NCI-H2107 (cell line): Measurements from ENCODE around the gene C14orf93.
"Not testable (repeated sequence)": the region's sequence is repeated elsewhere in the genome, so short reads cannot be mapped to it uniquely, and the experiment has no call there.

ENCODE experiments used
- DNase-seq: peaks from one replicate; lab custom pipeline; 2025; lab: John Stamatoyannopoulos, UW

Gene C14orf93

GRCh38 chr14:23021434-23021833, 11.5 kb upstream of the C14orf93 start:
- no peak for DNase-seq

- DNase-seq, result no peak
These were observed 10.5 kb upstream of the C14orf93 start for GRCh38 chr14:23020143-23021128.

- DNase-seq, result no peak
These were observed 8.2 kb upstream of the C14orf93 start for GRCh38 chr14:23018107-23018506.

DNA sequence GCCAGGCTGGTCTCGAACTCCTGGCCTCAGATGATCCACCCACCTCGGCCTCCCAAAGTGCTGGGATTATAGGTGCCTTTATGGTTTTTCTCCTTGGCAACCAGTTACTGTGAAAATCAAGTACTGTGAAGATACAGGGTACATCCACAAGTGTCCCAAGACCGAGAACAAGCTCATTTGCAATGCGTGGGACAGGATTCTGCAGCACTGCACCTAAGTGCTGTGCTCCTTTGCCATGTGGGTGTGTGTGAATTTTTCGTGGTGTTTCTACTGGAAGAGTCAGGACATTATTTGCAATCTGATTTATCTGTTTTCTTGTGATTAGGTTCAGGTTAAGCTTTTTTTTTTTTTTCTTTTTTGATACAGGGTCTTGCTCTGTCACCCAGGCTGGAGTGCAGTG, 7.1 kb upstream of the C14orf93 start:
- DNase-seq, result no peak

DNA sequence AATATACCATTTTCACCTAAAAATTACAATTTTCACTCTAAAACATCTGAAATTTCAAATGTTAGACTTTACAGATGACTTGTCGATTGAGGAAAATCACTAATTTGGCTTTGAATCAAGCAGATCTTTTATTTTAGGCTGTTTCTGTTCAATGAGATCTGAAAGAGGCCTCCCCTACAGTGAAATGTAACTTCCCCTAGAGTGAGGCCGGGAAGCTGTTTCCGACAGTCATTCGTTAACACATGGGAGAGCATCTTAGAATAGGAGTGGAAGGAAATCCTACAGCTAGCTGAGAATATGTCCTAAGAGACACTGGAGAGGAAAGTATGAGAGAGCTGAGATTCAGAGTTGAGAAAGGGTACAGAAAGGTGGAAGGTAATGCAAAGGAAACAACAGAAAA, 5.7 kb upstream of the C14orf93 start:
- no peak for DNase-seq

DNA sequence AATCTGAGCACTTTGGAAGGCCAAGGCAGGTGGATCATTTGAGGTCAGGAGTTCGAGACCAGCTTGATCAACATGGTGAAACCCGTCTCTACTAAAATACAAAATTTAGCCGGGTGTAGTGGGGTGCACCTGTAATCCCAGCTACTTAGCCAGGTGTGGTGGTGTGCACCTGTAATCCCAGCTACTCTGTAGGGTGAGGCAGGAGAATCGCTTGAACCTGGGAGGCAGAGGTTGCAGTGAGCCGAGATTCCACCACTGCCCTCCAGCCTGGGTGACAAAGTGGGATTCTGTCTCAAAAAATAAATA, 3.8 kb upstream of the C14orf93 start:
- DNase-seq, result not testable (repeated sequence)

- no peak for DNase-seq
These were observed 3.3 kb upstream of the C14orf93 start for GRCh38 chr14:23013054-23013748.

- no peak for DNase-seq
These were observed 432 bp downstream of the C14orf93 start for GRCh38 chr14:23009483-23009938.

DNA sequence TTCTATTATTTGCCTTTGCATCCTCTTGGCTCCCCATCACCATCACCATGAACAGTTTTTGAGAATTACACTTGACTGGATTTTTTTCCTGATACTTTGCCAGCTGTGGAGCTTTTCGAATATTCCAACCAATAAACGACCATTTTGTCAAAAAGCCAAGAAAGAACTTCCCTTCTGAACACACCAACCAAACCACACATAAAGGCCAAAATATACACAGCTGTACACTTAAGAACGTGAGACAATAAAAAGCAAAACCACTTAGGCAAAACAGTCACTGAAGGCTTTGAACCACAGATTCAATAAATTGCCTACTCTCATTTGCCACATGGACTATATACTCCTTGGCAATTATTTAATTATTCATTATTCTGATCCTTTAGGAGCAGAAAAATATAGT, 1.1 kb downstream of the C14orf93 start:
- DNase-seq, result peak; percentile 28

DNA sequence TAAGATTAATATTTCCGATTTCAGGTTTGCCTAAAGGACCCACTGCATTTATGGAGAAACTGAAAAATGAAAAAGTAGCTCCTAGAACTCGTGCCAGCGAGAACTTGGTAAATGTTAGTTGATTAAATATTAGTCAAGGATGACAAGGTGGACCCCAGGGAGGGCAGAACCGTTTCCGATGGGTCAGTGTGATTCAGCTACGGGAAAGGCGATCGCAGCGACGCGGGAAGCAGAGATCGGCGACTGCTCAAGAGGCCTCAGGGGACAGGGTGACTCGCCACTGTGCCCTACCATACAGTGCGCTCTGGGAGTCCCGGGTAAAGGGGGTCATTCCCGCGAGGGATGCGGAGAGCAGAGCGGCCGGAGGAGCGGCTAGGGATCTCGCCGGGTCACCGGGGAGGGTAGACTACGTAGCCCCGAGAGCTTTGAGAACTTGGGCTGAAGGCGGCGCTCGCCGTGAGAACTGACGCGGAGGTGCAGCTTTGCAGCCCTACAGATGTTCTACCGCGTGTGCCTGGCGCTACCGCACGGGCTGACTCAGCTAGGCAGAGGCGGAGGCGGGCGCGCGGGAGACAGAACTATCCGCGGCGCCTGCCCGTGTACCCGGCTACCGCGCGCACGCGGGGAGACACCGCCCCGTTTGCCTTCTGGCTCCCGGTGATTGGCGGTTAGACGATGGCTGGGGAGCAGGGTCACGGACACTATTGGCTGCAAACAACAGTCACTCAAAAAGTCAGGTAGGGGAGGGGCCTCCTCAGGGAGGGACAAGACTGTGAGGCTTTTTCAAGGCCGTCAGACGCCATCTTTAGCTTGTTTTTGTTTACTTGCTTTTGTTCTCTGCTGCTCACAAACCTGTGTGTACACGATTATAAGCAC, 3.2 kb downstream of the C14orf93 start:
- peak; percentile 99 for DNase-seq

DNA sequence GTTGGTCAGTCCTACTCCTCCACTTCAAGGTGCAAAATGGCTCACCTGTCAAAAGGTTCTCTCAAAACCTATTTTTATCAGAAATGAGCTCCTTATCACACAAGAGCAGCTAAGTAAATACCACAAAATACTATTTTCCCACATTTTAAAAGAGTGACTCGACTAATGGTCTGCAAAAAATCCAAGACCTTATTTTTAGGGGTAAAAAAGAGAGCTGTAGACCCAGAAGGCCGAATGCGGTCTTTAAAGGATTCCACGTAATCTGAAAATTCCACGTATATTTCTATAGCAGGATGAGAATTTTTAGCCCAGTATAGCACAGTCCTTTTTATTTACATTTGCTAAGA, 3.8 kb downstream of the C14orf93 start:
- DNase-seq, result no peak

DNA sequence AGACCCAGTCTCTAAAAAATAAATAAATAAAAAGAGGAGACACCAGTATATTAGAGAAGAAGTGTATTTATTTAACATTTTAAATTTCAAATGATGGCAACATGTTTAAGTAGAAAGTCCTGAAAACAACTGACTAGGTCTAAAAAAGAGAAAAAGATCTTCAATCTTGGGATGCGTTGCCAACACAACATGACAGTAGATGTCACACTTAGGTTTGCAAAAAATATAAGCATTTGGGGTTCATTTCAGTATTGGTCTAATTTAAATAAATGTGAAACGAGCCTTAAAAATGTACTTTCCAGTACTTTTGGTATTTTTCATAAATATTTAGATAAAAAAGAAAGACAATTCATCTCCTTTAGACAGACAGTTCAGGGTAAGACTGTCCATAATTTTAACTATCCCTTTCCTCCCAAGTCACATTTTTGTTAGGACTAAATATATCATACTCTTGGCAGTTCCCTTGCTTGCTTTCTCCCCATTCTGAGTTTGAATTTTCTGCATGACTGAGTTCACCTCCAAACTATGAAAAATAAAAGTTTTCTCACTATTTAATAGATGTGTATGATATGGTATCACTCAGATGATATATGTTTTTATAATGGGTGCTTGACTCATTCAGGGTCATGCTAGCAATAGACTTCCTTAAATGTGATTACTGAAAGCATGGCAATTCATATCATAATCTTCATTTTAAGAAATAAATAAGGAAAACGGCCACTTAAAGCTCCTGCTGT, 4.3 kb downstream of the C14orf93 start:
- no peak for DNase-seq

DNA sequence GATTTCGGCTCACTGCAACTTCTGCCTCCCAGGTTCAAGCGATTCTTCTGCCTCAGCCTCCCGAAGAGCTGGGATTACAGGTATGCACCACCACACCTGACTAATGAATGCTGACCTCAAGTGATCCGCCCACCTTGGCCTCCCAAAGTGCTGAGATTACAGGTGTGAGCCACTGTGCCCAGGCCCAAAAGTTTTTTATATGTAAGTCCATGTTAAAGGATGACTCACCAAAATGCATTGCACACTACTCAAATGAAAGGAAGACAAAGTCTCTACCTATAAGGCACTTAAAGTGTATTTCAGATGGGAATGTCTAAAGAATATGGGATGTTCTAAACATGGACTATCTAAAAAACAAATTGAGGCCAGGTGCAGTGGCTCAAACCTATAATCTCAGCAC, 5.7 kb downstream of the C14orf93 start:
- DNase-seq, result not testable (repeated sequence)

- DNase-seq, result no peak
These were observed 7.4 kb downstream of the C14orf93 start for GRCh38 chr14:23002592-23002991.

GRCh38 chr14:23000860-23001259, 9.1 kb downstream of the C14orf93 start:
- no peak for DNase-seq

DNA sequence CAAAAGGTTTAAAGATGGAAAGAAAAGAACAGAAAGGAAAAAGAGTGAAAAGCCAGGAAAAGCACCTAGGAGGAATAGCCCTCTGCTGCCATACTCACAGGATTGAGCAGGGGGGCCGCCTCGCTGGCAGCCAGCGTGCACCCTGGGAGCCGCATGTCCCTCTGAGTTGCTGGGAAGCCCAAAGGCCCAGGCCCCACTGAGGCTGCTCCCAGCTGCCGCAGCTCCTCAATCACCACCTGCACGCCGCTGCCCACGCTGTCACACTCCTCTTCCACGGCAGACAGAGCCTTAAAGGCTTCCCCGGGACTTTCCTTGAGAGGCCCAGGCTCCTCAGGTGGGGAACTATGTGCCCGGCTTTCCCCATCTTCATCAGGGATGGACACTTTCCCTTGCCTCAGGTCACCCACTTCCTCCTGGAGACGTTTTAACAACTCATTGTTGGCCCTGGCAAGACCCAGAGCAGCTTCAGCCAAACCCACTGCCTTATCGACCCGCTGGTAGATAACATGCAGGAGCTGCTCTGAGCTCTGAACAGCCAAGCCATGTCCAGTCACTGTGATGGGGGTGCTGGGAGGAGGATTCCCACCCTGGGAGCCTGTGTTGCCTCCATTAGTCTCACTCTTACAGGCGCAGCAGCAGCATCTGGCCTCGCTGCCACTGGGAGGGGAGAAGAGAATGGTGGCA, 11.5 kb downstream of the C14orf93 start:
- no peak for DNase-seq

DNA sequence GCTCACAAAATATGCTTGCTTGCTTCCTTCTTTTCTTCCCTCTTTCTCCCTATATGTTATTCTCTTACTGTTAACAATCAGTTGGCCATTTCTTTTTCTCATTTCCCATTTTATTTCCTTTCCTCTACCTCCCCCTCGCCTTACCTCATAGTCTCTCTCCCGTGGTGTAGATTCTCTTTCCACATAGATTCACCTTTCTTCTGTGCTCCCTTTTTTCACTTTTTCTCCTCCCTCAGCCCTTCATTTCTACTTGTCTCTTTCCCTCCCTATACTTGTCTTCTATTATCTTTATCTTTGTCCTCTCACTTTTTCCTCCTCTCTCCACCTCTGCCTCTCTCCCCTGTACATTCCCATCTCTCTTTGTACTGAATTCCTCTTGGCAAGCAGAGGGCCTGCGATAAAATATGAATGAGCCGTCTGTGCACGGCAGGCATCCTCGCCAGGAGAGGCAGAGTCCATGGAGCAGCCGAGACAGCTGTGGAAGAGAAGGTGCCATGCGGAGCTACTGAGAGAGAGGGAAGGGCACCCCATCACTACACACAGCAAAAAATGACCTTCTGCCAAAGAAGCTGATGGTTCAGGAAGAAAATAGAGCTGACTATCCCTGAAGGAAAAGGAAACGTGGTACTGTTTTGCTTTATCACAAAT, 12.1 kb downstream of the C14orf93 start:
- no peak for DNase-seq

GRCh38 chr14:22996768-22997654, 12.9 kb downstream of the C14orf93 start:
- no peak for DNase-seq

DNA sequence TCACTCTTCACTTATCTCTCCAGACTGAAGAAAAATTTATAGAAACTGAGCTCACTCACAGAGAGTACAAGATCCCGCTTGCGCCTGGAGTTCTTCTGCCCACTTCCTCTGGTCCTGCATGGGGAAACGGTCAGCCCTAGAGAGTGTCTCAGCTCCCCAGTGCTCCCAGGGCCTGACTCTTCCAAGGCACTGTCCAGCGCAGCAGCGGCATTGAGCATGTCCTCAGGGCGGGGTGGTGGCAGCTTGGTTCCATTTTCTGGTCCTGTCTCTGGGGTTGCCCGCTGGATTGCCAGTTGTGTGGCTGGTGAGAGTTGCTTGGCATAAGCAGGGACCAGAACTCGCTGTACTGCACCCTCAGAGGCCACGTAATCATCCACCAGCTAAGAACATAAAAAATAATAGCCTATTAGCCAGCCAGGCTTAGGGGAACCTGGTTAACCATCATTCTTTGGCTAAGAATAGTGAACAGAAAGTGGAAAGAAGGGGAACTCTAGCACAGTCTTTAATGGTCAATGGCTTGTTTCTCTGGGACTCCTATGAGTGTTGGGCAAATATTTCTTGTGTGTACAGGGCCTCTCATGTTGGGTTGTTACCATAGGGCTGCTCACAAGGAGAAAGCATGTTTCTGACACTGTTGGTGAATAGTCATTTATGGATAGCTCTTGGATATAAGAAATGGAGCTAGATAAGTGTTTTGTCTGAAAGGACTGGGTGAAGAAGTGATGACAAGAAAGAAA, 13.9 kb downstream of the C14orf93 start:
- no peak for DNase-seq
